Endothelial cell of umbilical vein (primary cell): ENCODE results near the gene MRPL34.

Experiments used
- CTCF ChIP-seq, 2 donors: IDR thresholded peaks; 1 replicate in 1 of 2; 2 replicates in 1 of 2; pipeline ENCODE4 v1.5.1; 2011; ENCODE audit warnings: low read length in 2 of 2, mild to moderate bottlenecking in 2 of 2, moderate library complexity in 2 of 2, control low read depth in 1 of 2, inconsistent platforms in 1 of 2, low read depth in 1 of 2; ENCODE audit not compliant: insufficient read depth in 1 of 2; ENCODE audit errors: extremely low read depth in 1 of 2
- EZH2 ChIP-seq: IDR thresholded peaks from 2 replicates; pipeline ENCODE4 v1.6.1; 2012; ENCODE audit warnings: borderline replicate concordance, low read depth, mild to moderate bottlenecking, moderate library complexity, low read length, inconsistent platforms; ENCODE audit not compliant: severe bottlenecking
- FOS ChIP-seq: IDR thresholded peaks from 2 replicates; pipeline ENCODE4 v1.6.1; 2011; ENCODE audit warnings: mild to moderate bottlenecking, low read length, moderate library complexity, borderline replicate concordance; ENCODE audit not compliant: insufficient read depth
- MAX ChIP-seq: IDR thresholded peaks from 2 replicates; pipeline ENCODE4 v1.6.1; 2011; ENCODE audit not compliant: insufficient read depth, insufficient read length
- POLR2A ChIP-seq: IDR thresholded peaks from 2 replicates; pipeline ENCODE4 v1.6.1; 2012; ENCODE audit warnings: low read depth, mild to moderate bottlenecking, control low read depth, low read length
- POLR2AphosphoS5 ChIP-seq: IDR thresholded peaks from 2 replicates; pipeline ENCODE4 v1.6.1; 2012; ENCODE audit warnings: low read depth, mild to moderate bottlenecking, control low read depth, low read length, moderate library complexity; ENCODE audit not compliant: insufficient read depth

DNA sequence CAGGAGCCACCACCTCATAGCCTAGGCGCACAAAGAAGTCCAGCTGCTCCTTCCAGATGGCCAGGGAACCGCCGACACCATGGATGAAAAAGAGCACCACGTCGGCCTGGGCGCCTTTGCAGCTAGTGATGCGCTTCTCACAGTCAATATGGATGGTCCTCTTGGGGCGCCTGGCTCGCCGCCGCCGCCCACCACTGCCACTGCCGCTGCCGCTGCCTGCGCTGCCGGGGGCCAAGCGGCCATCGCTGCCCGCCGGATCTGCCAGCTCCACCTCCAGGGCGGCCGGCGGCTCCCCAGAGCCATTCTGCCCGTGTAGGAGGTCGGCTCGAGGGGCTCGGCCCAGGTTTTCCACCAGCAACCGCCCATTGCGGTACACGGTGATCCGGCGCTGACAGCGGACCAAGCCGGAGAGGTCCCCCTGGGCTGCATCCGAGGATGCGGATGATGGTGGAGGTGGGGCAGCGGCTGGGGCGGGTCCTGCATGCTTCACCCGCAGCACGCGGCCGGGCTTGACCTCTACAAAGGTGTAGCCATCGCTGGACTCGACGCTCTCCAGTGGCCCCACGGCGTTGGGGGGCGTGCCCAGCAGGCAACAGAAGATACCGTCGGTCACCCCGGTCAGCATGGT lies 4.6 kb upstream of the MRPL34 start:
- TF ChIP-seq CTCF (IDR thresholded peaks at IDR 0.05; ENCODE audit: extremely low read depth in 1 of 2, insufficient read depth in 1 of 2, low read depth in 1 of 2, low read length in 2 of 2) (no peak), EZH2 (no peak), POLR2AphosphoS5 (no peak), POLR2A (no peak), MAX (no peak), FOS (no peak)
